ENCODE measurements around the gene SNX32. TPM values are rescaled to one million over a fixed set of nuclear protein-coding genes. Genes with fewer than 3 reads are reported as not detected.

Gene SNX32
- total and polyA plus RNA-seq, 2 donors (not counting 3 experiments of a cell fraction or from before 2014, with no cell fraction given): 0.19 TPM; not detected in 1

DNA sequence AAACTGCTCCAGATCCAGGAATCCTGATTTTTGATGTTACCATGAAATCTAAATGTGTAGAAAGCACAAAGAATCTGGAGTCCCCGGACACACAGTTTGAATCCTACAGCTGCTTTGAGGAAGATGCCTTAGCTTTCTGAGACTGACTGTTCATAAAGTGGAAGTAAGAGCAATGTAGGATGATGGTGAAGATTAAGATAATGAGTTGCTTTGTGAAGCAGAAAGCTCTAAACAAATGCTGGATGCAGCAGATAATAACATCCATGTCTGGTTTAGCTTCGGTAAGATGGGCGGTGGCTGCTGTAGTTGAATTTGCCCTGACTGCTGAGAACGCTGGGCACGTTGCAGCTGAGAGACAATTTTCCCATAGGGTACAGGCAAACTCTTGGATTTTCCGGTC lies 26.8 kb upstream of the SNX32 start:
- Histone ChIP-seq H3K27ac (ENCODE audit: insufficient read depth, low read depth, low read length) (no peak overlapping the region), H3K9me3 (replicated peaks; ENCODE audit: control insufficient read depth, insufficient read depth, low read length) (no peaks in the 10 kb centered on the region), H4K20me1 (replicated peaks; ENCODE audit: control insufficient read depth, extremely low read depth, insufficient read depth, low read length) (no peaks in the 10 kb centered on the region), H3K4me2 (ENCODE audit: insufficient read depth, low read length) (no peak overlapping the region), H3K36me3 (ENCODE audit: control insufficient read depth in 2 of 2, extremely low read depth in 1 of 2, insufficient read depth in 2 of 2, low read length in 2 of 2) (no peaks in the 10 kb centered on the region), H2AFZ (ENCODE audit: low read depth, low read length) (no peak overlapping the region), H3K4me3 (replicated peaks in 1 of 3; ENCODE audit: insufficient read depth in 1 of 3, low read depth in 1 of 3, low read length in 3 of 3) (no peak overlapping the region), H3K9ac (replicated peaks; ENCODE audit: extremely low read depth, insufficient read depth, low read length) (no peak overlapping the region), H3K79me2 (ENCODE audit: control insufficient read depth, insufficient read depth, low read length) (no peaks in the 10 kb centered on the region), H3K4me1 (ENCODE audit: control insufficient read depth, extremely low read depth, insufficient read depth, low read length) (no peaks in the 10 kb centered on the region), H3K27me3 (ENCODE audit: control insufficient read depth in 2 of 2, insufficient read depth in 2 of 2, low read length in 2 of 2) (peaks cover 18 to 20% of the 10 kb centered on the region in 2 experiments), H3K9me1 (replicated peaks; ENCODE audit: control insufficient read depth, extremely low read depth, insufficient read depth, low read length) (no peaks in the 10 kb centered on the region)
- TF ChIP-seq MYC (IDR thresholded peaks at IDR 0.05; ENCODE audit: low read depth, low read length) (no peak), EZH2 (IDR thresholded peaks at IDR 0.05; ENCODE audit: borderline replicate concordance, low read depth, low read length, severe bottlenecking) (no peak), FOS (IDR thresholded peaks at IDR 0.05; ENCODE audit: borderline replicate concordance, insufficient read depth, low read length) (no peak), GATA2 (IDR thresholded peaks at IDR 0.05; ENCODE audit: insufficient read depth, insufficient read length, low read depth, low read length) (no peak), JUN (IDR thresholded peaks at IDR 0.05; ENCODE audit: borderline replicate concordance, insufficient read depth, insufficient read length, low read depth) (no peak), POLR2A (IDR thresholded peaks at IDR 0.05; ENCODE audit: low read depth, low read length) (no peak), POLR2AphosphoS5 (IDR thresholded peaks at IDR 0.05; ENCODE audit: insufficient read depth, low read depth, low read length) (no peak)
- TF ChIP-seq, protein P1, sequence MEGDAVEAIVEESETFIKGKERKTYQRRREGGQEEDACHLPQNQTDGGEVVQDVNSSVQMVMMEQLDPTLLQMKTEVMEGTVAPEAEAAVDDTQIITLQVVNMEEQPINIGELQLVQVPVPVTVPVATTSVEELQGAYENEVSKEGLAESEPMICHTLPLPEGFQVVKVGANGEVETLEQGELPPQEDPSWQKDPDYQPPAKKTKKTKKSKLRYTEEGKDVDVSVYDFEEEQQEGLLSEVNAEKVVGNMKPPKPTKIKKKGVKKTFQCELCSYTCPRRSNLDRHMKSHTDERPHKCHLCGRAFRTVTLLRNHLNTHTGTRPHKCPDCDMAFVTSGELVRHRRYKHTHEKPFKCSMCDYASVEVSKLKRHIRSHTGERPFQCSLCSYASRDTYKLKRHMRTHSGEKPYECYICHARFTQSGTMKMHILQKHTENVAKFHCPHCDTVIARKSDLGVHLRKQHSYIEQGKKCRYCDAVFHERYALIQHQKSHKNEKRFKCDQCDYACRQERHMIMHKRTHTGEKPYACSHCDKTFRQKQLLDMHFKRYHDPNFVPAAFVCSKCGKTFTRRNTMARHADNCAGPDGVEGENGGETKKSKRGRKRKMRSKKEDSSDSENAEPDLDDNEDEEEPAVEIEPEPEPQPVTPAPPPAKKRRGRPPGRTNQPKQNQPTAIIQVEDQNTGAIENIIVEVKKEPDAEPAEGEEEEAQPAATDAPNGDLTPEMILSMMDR (IDR thresholded peaks at IDR 0.05; ENCODE audit: extremely low read depth in 1 of 2, insufficient read depth in 1 of 2, low read depth in 1 of 2, low read length in 2 of 2): no peak
- TF ChIP-seq, protein P2, sequence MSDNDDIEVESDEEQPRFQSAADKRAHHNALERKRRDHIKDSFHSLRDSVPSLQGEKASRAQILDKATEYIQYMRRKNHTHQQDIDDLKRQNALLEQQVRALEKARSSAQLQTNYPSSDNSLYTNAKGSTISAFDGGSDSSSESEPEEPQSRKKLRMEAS (IDR thresholded peaks at IDR 0.05; ENCODE audit: insufficient read depth, insufficient read length): no peak
- ChIA-PET CTCF (interaction anchor here (1.2 to 3.0 kb wide), 4 partner anchors 10 to 62 kb away, joined by 4 to 16 read pairs (median 8); partner anchors contain the start of gene AP5B1), POLR2A (interaction anchor here (0.7 kb wide), 1 partner anchor 98 kb away, joined by 6 read pairs; no protein-coding TSS in a partner anchor)
- FAIRE-seq: no peak
- DNase-seq (ENCODE audit: low read depth, low spot score): no peak
- intact Hi-C loops (cut with micrococcal nuclease) (no loop called here), dilution Hi-C loops (cut with MboI; ENCODE audit: extremely low pct_ligation_motif_present, low sequenced_read_pairs) (no loop called here)
- no TSS peak for BruUV-seq (replicated peaks)

Data from endothelial cell of umbilical vein (primary cell).